CD8-positive, alpha-beta memory T cell (primary cell): ENCODE measurements around the gene CHP2. TPM values are rescaled to one million over a fixed set of nuclear protein-coding genes. Genes with fewer than 3 reads are reported as not detected.
A peak's percentile ranks its signal among the peaks of the same experiment; 100 is the strongest.

Experiments
- CTCF ChIA-PET: fragments of 350-600 bp; sonication (Branson Sonifier 250); formaldehyde crosslinking; loops from one replicate; lab custom pipeline; 2021; ENCODE audit warnings: antibody characterized with exemption; lab: Charles Lee
- POLR2A ChIA-PET: fragments of 350-600 bp; sonication (Branson Sonifier 250); formaldehyde crosslinking; loops from one replicate; lab custom pipeline; 2021; ENCODE audit warnings: antibody characterized with exemption; lab: Charles Lee
- DNase-seq, 5 donors: peaks; one replicate each; pipeline versions ENCODE4 v3.0.0 to v3.0.0-alpha.2; 2020 to 2022; ENCODE audit warnings: mixed read lengths in 1 of 5
- H3K27ac ChIP-seq: one replicate; pipeline ENCODE4 v1.7.0; 2013; ENCODE audit warnings: low read depth, mild to moderate bottlenecking, low read length, moderate library complexity
- H3K27me3 ChIP-seq: 2 replicates; pipeline ENCODE4 v1.7.0; 2013; ENCODE audit warnings: low read length, mild to moderate bottlenecking; ENCODE audit not compliant: insufficient read depth, poor library complexity, severe bottlenecking
- H3K36me3 ChIP-seq: 2 replicates; pipeline ENCODE4 v1.7.0; 2013; ENCODE audit warnings: mild to moderate bottlenecking, low read length, moderate library complexity; ENCODE audit not compliant: insufficient read depth
- H3K4me1 ChIP-seq: 2 replicates; pipeline ENCODE4 v1.7.0; 2013; ENCODE audit warnings: mild to moderate bottlenecking, low read length, moderate library complexity; ENCODE audit not compliant: insufficient read depth
- H3K4me3 ChIP-seq: 2 replicates; pipeline ENCODE4 v1.7.0; 2013; ENCODE audit warnings: mild to moderate bottlenecking, low read length
- H3K9me3 ChIP-seq: 2 replicates; pipeline ENCODE4 v1.7.0; 2013; ENCODE audit warnings: mild to moderate bottlenecking, low read length
- H3K27ac Mint-ChIP-seq, 8 donors: one replicate each; pipeline ENCODE4 v1.8.0; 2020 to 2021; ENCODE audit warnings: mixed read lengths in 8 of 8, mild to moderate bottlenecking in 6 of 8, inconsistent platforms in 3 of 8, moderate library complexity in 3 of 8
- H3K27me3 Mint-ChIP-seq, 2 donors: one replicate each; pipeline ENCODE4 v1.8.0; 2020 to 2021; ENCODE audit warnings: mixed read lengths in 2 of 2, mild to moderate bottlenecking in 1 of 2, moderate library complexity in 1 of 2
- H3K36me3 Mint-ChIP-seq, 3 donors: one replicate each; pipeline ENCODE4 v1.8.0; 2020 to 2021; ENCODE audit warnings: mixed read lengths in 3 of 3, inconsistent platforms in 1 of 3, mild to moderate bottlenecking in 1 of 3
- H3K4me1 Mint-ChIP-seq, 3 donors: one replicate each; pipeline ENCODE4 v1.8.0; 2020 to 2021; ENCODE audit warnings: mixed read lengths in 3 of 3, inconsistent platforms in 1 of 3, mild to moderate bottlenecking in 1 of 3
- H3K4me3 Mint-ChIP-seq, 7 donors: one replicate each; pipeline ENCODE4 v1.8.0; 2020 to 2021; ENCODE audit warnings: mixed read lengths in 7 of 7, mild to moderate bottlenecking in 6 of 7, moderate library complexity in 4 of 7, inconsistent platforms in 2 of 7
- H3K9me3 Mint-ChIP-seq, 5 donors: one replicate each; pipeline ENCODE4 v1.8.0; 2020 to 2022; ENCODE audit warnings: mixed read lengths in 5 of 5, mild to moderate bottlenecking in 3 of 5, moderate library complexity in 2 of 5, inconsistent platforms in 1 of 5
- polyA plus RNA-seq: library from polyadenylated mRNA; unstranded; fragments of 300-500 nt; fragmentation: Illumina TruSeq; gene quantifications from one replicate; pipeline ENCODE4 v1.2.3, GENCODE V29; 2021
- total RNA-seq, 2 experiments: library from RNA; stranded (reverse); gene quantifications; one replicate each; pipeline ENCODE4 v1.2.3, GENCODE V29; 2021

The CHP2 gene
- total and polyA plus RNA-seq, 3 experiments from 2014 or later = not detected

DNA sequence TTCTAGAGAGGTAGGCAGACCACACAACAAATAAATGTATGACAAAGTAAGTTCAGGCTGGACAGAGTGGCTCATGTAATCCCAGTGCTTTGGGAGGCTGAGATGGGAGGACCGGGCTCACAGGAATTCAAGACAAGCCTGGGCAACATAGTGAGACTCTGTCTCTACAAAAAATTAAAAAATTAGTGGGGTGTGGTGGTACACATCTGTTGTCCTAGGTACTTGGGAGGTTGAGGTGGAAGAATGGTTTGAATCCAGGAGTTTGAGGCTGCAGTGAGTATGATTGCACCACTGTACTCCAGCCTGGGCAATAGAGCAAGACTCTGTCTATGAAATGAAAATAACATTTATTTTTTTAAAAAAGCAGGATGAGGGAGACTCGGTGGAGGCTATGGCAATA, 18.5 kb downstream of the CHP2 start:
- no peaks in the 10 kb centered on the region for H3K4me1 ChIP-seq
- no peak for DNase-seq
- CTCF ChIA-PET = no interaction called here
- Mint-ChIP-seq H3K36me3 (peaks cover 0 to 7% (median 0%) of the 10 kb centered on the region in 3 donors), H3K27ac (no peak overlapping the region), H3K4me1 (no peaks in the 10 kb centered on the region), H3K27me3 (peaks cover 7 to 16% of the 10 kb centered on the region in 2 donors), H3K4me3 (no peak overlapping the region), H3K9me3 (peaks cover 0 to 2% (median 0%) of the 10 kb centered on the region in 5 donors)
- no peak overlapping the region for H3K27ac ChIP-seq
- no peaks in the 10 kb centered on the region for H3K27me3 ChIP-seq
- H3K4me3 ChIP-seq = no peak overlapping the region
- no peaks in the 10 kb centered on the region for H3K36me3 ChIP-seq
- no peaks in the 10 kb centered on the region for H3K9me3 ChIP-seq
- POLR2A ChIA-PET = no interaction called here

GRCh38 chr16:23781176-23781575, 26.4 kb downstream of the CHP2 start:
- Mint-ChIP-seq H3K4me1 (no peaks in the 10 kb centered on the region), H3K4me3 (no peak overlapping the region), H3K36me3 (peaks cover 0 to 7% (median 0%) of the 10 kb centered on the region in 3 donors), H3K9me3 (peaks cover 0 to 2% (median 0%) of the 10 kb centered on the region in 5 donors), H3K27ac (peak overlapping the region in 1 of 8 donors; percentile 88), H3K27me3 (peaks cover 1 to 48% of the 10 kb centered on the region in 2 donors)
- no peak for DNase-seq
- H3K27ac ChIP-seq = no peak overlapping the region
- H3K9me3 ChIP-seq = no peaks in the 10 kb centered on the region
- no peaks in the 10 kb centered on the region for H3K4me1 ChIP-seq
- H3K36me3 ChIP-seq = no peaks in the 10 kb centered on the region
- H3K27me3 ChIP-seq = no peaks in the 10 kb centered on the region
- ChIA-PET POLR2A (no interaction called here), CTCF (no interaction called here)
- H3K4me3 ChIP-seq = no peak overlapping the region

DNA sequence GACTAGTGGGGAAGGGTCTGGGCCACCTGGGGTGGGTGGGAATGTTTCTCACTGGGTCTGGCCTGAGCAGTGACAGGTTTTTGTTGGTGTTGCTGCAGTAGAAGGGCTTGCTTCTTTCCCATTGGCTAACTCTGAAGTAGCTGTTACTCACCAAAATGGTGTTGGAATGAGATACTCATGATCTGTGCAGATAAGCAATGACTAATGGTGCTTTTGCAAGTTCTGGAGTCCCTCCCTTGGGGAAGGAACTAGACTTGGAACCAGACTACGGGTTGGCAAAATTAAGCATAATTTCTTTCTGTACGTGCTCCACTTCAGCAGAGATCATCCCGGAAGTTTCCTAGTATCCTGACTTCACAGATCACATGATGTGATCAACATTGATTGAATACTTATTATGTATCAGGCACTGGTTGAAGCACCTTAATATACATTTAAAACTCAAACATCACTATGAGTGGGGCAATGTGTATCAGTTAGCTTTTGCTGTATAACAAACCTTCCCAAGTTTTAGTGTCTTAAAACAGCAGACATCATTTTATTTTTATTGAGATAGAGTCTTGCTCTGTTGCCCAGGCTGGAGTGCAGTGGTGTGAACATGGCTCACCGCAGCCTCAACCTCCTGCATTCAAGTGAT, 30.1 kb downstream of the CHP2 start:
- Mint-ChIP-seq H3K4me3 (no peak overlapping the region), H3K27ac (no peak overlapping the region), H3K36me3 (peaks cover 0 to 4% (median 0%) of the 10 kb centered on the region in 3 donors), H3K4me1 (no peaks in the 10 kb centered on the region), H3K27me3 (peaks cover 5 to 40% of the 10 kb centered on the region in 2 donors), H3K9me3 (no peaks in the 10 kb centered on the region)
- DNase-seq = no peak
- Histone ChIP-seq H3K36me3 (no peaks in the 10 kb centered on the region), H3K27ac (peak overlapping the region; percentile 2), H3K4me1 (no peaks in the 10 kb centered on the region), H3K9me3 (no peaks in the 10 kb centered on the region), H3K4me3 (no peak overlapping the region), H3K27me3 (no peaks in the 10 kb centered on the region)
- CTCF ChIA-PET = no interaction called here
- POLR2A ChIA-PET = no interaction called here

DNA sequence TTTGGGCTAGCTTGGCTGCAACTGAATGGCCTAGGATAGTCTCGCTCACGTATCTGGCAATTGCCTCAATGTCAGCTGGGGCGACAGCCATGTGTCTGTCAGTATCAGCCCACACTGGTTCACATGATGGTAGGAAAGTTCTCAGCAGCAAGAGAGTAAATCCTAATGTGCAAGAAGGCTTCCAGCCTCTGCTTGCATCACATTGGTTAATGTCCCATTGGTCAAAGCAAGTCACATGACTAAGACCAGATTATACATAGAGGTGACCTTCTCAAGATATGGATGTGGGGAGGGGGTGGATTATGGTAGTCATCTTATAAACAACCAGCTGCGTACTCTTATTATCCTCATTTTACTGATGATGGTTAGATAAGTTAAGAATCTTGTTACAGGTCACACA, 31.0 kb downstream of the CHP2 start:
- Mint-ChIP-seq H3K4me3 (no peak overlapping the region), H3K9me3 (no peaks in the 10 kb centered on the region), H3K27ac (no peak overlapping the region), H3K36me3 (peaks cover 0 to 4% (median 0%) of the 10 kb centered on the region in 3 donors), H3K4me1 (no peaks in the 10 kb centered on the region), H3K27me3 (peaks cover 5 to 40% of the 10 kb centered on the region in 2 donors)
- POLR2A ChIA-PET = no interaction called here
- Histone ChIP-seq H3K4me3 (no peak overlapping the region), H3K27me3 (no peaks in the 10 kb centered on the region), H3K36me3 (no peaks in the 10 kb centered on the region), H3K9me3 (no peaks in the 10 kb centered on the region), H3K4me1 (no peaks in the 10 kb centered on the region), H3K27ac (no peak overlapping the region)
- DNase-seq = no peak
- CTCF ChIA-PET = no interaction called here

GRCh38 chr16:23786964-23787561, 32.2 kb downstream of the CHP2 start:
- no peaks in the 10 kb centered on the region for H3K36me3 ChIP-seq
- no peak overlapping the region for H3K4me3 Mint-ChIP-seq
- no peaks in the 10 kb centered on the region for H3K27me3 ChIP-seq
- no peak for DNase-seq
- CTCF ChIA-PET = no interaction called here
- POLR2A ChIA-PET = no interaction called here
- no peaks in the 10 kb centered on the region for H3K9me3 ChIP-seq
- no peaks in the 10 kb centered on the region for H3K4me1 ChIP-seq
- no peak overlapping the region for H3K4me3 ChIP-seq
- H3K27me3 Mint-ChIP-seq = peaks cover 5 to 33% of the 10 kb centered on the region in 2 donors
- no peaks in the 10 kb centered on the region for H3K4me1 Mint-ChIP-seq
- peak overlapping the region in 1 of 8 donors; percentile 36 for H3K27ac Mint-ChIP-seq
- peaks cover 0 to 4% (median 0%) of the 10 kb centered on the region in 3 donors for H3K36me3 Mint-ChIP-seq
- H3K27ac ChIP-seq = no peak overlapping the region
- no peaks in the 10 kb centered on the region for H3K9me3 Mint-ChIP-seq

DNA sequence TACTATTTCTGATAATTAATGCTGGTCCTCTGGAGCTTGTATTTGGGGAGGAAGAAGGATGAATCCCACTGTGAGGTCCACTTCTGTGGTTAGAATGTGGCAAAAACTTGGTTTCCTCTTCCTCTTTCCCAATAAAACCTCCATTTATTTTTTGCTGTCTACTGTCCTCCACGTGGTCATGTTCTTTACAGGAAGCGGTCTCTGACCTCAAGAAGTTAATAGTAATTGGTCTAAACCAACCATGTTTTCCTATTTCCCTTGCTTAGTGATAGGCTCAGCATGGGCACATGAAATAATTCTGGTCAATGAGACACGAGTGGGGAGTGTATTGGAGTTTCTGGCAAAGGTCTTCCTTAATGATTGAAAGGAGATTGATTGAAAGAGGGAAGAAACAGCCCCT, 33.9 kb downstream of the CHP2 start:
- POLR2A ChIA-PET = no interaction called here
- DNase-seq = no peak
- H3K9me3 ChIP-seq = no peaks in the 10 kb centered on the region
- H3K4me3 ChIP-seq = no peak overlapping the region
- H3K27ac Mint-ChIP-seq = no peak overlapping the region
- H3K4me1 Mint-ChIP-seq = no peaks in the 10 kb centered on the region
- peaks cover 5 to 23% of the 10 kb centered on the region in 2 donors for H3K27me3 Mint-ChIP-seq
- peaks cover 0 to 4% (median 0%) of the 10 kb centered on the region in 3 donors for H3K36me3 Mint-ChIP-seq
- H3K4me3 Mint-ChIP-seq = no peak overlapping the region
- H3K27me3 ChIP-seq = no peaks in the 10 kb centered on the region
- H3K4me1 ChIP-seq = no peaks in the 10 kb centered on the region
- CTCF ChIA-PET = interaction anchor here (1.1 kb wide), 1 partner anchor 12 kb away, joined by 3 read pairs; no protein-coding TSS in a partner anchor
- no peaks in the 10 kb centered on the region for H3K36me3 ChIP-seq
- H3K9me3 Mint-ChIP-seq = no peaks in the 10 kb centered on the region
- no peak overlapping the region for H3K27ac ChIP-seq

- Histone ChIP-seq H3K36me3 (no peaks in the 10 kb centered on the region), H3K27me3 (no peaks in the 10 kb centered on the region), H3K4me1 (no peaks in the 10 kb centered on the region), H3K27ac (no peak overlapping the region), H3K4me3 (no peak overlapping the region), H3K9me3 (no peaks in the 10 kb centered on the region)
- Mint-ChIP-seq H3K36me3 (no peaks in the 10 kb centered on the region), H3K27ac (no peak overlapping the region), H3K4me1 (no peaks in the 10 kb centered on the region), H3K9me3 (no peaks in the 10 kb centered on the region), H3K4me3 (no peak overlapping the region), H3K27me3 (peaks cover 0 to 2% of the 10 kb centered on the region in 2 donors)
- DNase-seq = no peak
- ChIA-PET POLR2A (no interaction called here), CTCF (interaction anchor here (1.4 to 1.6 kb wide), 2 partner anchors 8 to 215 kb away, joined by 6 read pairs; no protein-coding TSS in a partner anchor)
Measured at GRCh38 chr16:23795378-23795777, 40.6 kb downstream of the CHP2 start.

DNA sequence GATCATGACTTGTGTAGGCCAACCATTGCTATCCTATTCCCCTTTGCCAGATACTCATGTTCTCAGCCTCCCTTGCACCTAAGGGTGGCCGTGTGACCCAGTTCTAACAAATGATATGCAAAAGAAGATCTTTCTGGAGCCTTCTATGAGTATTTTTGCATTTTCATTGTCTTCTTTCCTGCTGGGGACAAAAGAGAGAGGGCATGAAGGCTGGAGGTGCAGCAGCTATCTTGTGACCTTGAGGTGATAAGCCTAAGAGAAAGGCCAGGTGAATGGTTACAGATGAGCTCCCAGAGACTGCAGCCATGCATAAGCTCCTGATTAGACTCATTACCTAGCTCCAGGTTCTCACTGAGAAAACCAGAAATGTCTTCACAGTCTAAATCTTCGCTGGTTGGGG, 42.1 kb downstream of the CHP2 start:
- no peaks in the 10 kb centered on the region for H3K4me1 ChIP-seq
- H3K36me3 Mint-ChIP-seq = no peaks in the 10 kb centered on the region
- H3K27me3 Mint-ChIP-seq = peaks cover 0 to 2% of the 10 kb centered on the region in 2 donors
- no peak overlapping the region for H3K4me3 ChIP-seq
- H3K27ac Mint-ChIP-seq = peak overlapping the region in 1 of 8 donors; percentile 17
- ChIA-PET POLR2A (no interaction called here), CTCF (interaction anchor here (1.4 to 13.2 kb wide), 3 partner anchors 39 to 239 kb away, joined by 4 to 261 read pairs (median 4); partner anchors contain the start of gene PRKCB)
- DNase-seq = no peak
- H3K27ac ChIP-seq = no peak overlapping the region
- H3K4me1 Mint-ChIP-seq = peaks cover 0 to 4% (median 4%) of the 10 kb centered on the region in 3 donors
- no peaks in the 10 kb centered on the region for H3K36me3 ChIP-seq
- no peaks in the 10 kb centered on the region for H3K27me3 ChIP-seq
- H3K9me3 ChIP-seq = no peaks in the 10 kb centered on the region
- no peak overlapping the region for H3K4me3 Mint-ChIP-seq
- no peaks in the 10 kb centered on the region for H3K9me3 Mint-ChIP-seq
